GM18870 (cell line): ENCODE results near the gene ATG9B.

Experiments used
- ATAC-seq: cut with Tn5 transposase; IDR thresholded peaks from one replicate; pipeline ENCODE4 v1.9.1; 2021; ENCODE audit warnings: moderate library complexity; ENCODE audit not compliant: unreplicated experiment

The ATG9B gene

DNA sequence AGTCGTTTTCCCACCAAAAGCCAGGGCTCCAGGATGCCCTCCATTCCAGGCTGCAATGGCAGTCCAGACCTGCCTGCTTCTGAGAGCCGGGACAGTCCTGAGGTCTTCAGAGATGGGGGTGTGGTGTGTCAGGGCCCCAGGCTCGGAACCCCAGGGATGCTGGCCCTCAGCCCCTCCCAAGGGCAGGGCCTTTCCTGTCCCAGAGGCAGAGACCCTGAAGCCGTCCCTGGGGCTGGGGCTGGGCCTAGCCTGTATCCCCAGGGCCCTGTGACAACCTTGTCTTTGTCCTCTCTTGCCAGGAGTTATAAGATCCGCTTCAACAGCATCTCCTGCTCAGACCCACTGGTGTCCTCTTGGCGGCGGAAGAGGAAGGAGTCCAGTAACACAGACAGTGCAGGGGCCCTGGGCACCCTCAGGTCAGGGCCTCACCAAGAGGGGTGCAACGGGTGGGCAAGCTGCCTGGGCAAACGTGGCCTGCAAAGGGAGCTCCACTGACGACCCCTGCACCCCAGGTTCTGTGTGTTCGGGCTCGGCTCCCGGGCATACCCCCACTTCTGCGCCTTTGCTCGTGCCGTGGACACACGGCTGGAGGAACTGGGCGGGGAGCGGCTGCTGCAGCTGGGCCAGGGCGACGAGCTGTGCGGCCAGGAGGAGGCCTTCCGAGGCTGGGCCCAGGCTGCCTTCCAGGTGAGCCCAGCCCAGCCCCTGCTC lies 17.5 kb downstream of the ATG9B start:
- no peak for ATAC-seq

DNA sequence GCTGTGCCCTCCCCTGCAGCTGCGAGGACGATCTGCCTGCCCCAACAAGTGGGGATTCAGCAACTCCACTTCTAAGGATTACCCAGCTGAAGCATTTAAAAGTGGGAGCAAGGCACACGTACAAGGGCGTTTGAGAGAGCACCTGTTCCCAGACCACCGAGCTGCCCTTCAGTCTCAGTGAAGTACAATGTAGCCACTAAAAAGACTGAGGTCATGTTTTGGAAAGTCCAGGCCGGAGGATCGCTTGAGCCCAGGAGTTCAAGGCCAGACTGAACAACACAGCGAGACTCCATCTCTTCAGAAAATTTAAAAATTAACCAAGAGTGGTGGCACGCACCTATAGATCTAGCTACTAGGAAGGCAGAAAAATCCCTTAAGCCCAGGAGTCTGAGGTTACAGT lies 18.7 kb downstream of the ATG9B start:
- no peak for ATAC-seq

GRCh38 chr7:151003572-151003971 lies 20.7 kb downstream of the ATG9B start:
- ATAC-seq = no peak

DNA sequence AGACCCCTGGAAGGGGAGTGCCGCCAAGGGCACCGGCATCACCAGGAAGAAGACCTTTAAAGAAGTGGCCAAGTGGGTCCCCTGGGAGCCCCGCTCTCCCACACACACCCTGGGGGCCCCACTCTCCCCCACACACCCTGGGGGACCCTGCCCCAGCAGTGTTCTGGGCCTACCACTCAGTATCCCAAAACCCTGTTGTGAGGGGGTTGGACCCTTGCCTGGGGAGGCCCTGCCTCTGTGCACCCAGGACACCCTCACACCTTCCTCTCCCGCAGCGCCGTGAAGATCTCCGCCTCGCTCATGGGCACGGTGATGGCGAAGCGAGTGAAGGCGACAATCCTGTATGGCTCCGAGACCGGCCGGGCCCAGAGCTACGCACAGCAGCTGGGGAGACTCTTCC lies 22.7 kb downstream of the ATG9B start:
- no peak for ATAC-seq

- no peak for ATAC-seq
These were observed 23.3 kb downstream of the ATG9B start for GRCh38 chr7:151000897-151001495.

DNA sequence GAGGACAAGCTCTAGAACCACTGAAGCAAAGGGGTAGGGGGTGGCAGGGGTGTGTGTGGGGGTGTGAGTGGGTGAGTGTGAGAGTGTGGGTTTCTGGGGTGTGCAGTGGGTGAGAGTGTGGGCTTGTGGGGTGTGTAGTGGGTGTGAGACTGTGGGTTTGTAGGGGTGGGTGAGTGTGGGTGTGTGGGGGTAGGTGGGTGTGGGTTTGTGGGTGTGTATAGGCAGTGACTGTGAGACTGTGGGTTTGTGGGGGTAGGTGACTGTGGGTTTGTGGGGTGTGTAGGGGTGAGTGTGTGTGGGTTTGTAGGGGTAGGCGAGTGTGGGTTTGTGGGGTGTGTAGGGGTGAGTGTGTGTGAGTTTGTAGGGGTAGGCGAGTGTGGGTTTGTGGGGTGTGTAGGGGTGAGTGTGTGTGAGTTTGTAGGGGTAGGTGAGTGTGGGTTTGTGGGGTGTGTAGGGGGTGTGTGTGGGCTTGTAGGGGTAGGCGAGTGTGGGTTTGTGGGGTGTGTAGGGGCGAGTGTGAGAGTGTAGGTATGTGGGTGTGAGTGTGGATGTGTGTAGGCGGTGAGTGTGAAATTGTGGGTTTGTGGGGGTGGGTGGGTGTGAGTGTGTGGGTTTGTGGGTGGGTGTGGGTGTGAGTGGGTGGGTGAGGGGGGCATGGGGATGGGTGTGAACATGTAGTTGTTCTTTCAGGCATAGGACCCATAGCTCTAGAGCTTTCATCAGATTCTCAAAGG lies 24.6 kb downstream of the ATG9B start:
- ATAC-seq = no peak

GRCh38 chr7:150999001-150999400 lies 25.3 kb downstream of the ATG9B start:
- ATAC-seq = no peak

DNA sequence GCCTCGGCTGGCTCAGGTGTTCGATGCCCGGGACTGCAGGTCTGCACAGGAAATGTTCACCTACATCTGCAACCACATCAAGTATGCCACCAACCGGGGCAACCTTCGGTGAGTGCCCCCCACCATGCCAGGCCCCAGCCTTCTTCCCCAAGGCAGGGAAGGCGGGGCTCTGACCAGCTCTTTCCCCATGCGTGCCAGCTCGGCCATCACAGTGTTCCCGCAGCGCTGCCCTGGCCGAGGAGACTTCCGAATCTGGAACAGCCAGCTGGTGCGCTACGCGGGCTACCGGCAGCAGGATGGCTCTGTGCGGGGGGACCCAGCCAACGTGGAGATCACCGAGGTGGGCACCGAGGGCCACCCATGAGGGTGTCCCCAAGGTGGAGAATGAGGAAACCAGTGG lies 26.0 kb downstream of the ATG9B start:
- ATAC-seq = no peak

- no peak for ATAC-seq
These were observed 26.5 kb downstream of the ATG9B start for GRCh38 chr7:150997817-150998216.

GRCh38 chr7:150997075-150997511 lies 27.2 kb downstream of the ATG9B start:
- ATAC-seq = no peak

DNA sequence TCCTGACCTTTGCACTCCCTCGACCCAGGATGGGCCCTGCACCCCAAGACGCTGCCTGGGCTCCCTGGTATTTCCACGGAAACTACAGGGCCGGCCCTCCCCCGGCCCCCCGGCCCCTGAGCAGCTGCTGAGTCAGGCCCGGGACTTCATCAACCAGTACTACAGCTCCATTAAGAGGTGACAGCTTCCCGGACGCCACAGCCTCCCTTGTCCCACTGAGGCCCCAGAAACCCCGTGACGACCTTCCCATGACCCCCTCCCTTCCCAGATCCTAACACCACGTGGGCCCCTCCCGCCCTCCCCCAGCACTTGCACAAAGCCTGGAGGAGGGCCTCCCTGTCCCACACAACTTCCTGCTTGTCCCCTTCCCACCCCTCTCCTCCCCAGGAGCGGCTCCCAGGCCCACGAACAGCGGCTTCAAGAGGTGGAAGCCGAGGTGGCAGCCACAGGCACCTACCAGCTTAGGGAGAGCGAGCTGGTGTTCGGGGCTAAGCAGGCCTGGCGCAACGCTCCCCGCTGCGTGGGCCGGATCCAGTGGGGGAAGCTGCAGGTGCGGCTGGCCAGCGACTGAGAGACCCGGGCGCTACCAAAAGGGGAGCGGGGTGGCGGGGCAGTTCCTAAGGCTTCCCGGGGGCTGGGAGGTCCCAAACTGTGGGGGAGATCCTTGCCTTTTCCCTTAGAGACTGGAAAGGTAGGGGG lies 27.8 kb downstream of the ATG9B start:
- no peak for ATAC-seq

- no peak for ATAC-seq
These were observed 29.3 kb downstream of the ATG9B start for GRCh38 chr7:150994838-150995510.

- ATAC-seq = no peak
These were observed 30.0 kb downstream of the ATG9B start for GRCh38 chr7:150994141-150994837.

DNA sequence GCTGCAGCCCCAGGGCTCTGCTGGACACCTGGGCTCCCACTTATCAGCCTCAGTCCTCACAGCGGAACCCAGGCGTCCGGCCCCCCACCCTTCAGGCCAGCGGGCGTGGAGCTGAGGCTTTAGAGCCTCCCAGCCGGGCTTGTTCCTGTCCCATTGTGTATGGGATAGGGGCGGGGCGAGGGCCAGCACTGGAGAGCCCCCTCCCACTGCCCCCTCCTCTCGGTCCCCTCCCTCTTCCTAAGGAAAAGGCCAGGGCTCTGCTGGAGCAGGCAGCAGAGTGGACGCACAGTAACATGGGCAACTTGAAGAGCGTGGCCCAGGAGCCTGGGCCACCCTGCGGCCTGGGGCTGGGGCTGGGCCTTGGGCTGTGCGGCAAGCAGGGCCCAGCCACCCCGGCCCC lies 30.8 kb downstream of the ATG9B start:
- ATAC-seq = no peak

DNA sequence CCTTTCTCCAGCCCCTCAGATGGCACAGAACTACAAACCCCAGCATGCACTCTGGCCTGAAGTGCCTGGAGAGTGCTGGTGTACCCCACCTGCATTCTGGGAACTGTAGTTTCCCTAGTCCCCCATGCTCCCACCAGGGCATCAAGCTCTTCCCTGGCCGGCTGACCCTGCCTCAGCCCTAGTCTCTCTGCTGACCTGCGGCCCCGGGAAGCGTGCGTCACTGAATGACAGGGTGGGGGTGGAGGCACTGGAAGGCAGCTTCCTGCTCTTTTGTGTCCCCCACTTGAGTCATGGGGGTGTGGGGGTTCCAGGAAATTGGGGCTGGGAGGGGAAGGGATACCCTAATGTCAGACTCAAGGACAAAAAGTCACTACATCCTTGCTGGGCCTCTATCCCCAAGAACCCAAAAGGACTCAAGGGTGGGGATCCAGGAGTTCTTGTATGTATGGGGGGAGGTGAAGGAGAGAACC lies 31.4 kb downstream of the ATG9B start:
- ATAC-seq = peak; percentile 50

DNA sequence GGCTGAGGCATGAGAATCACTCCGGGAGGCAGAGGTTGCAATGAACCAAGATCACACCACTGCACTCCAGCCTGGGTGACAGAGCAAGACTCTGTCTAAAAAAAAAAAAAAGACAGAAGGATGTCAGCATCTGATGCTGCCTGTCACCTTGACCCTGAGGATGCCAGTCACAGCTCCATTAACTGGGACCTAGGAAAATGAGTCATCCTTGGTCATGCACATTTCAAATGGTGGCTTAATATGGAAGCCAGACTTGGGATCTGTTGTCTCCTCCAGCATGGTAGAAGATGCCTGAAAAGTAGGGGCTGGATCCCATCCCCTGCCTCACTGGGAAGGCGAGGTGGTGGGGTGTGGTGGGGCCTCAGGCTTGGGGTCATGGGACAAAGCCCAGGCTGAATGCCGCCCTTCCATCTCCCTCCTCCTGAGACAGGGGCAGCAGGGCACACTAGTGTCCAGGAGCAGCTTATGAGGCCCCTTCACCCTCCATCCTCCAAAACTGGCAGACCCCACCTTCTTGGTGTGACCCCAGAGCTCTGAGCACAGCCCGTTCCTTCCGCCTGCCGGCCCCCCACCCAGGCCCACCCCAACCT lies 32.1 kb downstream of the ATG9B start:
- no peak for ATAC-seq

DNA sequence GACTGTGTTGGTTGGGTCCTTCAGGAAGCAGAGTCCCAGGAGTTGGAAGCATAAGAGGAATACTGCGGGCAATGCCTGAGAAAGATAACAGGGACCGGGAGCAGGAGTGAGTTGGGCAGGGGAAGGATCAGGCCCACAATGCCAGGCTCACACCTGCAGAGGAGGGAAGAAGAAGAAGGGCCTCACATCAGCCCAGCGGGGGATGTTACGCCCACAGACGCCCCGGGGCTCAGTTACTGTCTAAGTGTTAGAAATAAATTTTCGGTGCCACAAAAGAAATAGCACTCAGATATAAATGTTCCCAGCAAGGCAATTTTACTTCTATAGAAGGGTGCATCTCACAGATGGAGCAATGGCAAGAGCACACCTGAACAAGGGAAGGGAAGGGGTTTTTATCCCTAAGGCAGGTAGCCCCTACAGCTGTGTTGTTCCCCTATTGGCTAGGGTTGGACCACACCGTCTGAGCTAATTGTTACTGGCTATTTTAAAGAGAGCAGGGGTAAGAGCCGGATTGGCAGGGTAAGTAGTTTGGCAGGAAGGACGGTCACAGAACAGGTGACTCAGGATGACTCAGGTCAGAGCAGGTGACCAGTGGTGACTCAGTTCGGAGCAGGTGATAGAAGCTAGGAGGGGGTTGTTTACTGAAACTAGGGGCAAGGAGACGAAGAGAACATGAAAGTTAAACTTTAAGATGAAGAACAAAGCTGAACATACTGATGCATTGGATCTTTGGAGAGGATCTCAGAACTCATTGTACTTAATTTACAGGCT lies 33.7 kb downstream of the ATG9B start, which contains the start of gene NOS3:
TSS of gene NOS3 (plus strand) at position 602 of the 771 bp plus-strand sequence. CDS start 2,787 bp downstream, outside the sequence.
- ATAC-seq = no peak

GRCh38 chr7:150989456-150989855 lies 34.8 kb downstream of the ATG9B start:
- no peak for ATAC-seq
